Colon (tissue), 2 donors: ENCODE data around the gene ATAD2B.
"Not testable (repeated sequence)": the region's sequence is repeated elsewhere in the genome, so short reads cannot be mapped to it uniquely, and the experiment has no call there.

Source experiments
- FAIRE-seq: peaks from 2 replicates; lab custom pipeline; 2012; peaks lifted over from hg19 to GRCh38; lab: Jason Lieb, UNC
- donor health status: control.
- donor health status: control.

The ATAD2B gene

DNA sequence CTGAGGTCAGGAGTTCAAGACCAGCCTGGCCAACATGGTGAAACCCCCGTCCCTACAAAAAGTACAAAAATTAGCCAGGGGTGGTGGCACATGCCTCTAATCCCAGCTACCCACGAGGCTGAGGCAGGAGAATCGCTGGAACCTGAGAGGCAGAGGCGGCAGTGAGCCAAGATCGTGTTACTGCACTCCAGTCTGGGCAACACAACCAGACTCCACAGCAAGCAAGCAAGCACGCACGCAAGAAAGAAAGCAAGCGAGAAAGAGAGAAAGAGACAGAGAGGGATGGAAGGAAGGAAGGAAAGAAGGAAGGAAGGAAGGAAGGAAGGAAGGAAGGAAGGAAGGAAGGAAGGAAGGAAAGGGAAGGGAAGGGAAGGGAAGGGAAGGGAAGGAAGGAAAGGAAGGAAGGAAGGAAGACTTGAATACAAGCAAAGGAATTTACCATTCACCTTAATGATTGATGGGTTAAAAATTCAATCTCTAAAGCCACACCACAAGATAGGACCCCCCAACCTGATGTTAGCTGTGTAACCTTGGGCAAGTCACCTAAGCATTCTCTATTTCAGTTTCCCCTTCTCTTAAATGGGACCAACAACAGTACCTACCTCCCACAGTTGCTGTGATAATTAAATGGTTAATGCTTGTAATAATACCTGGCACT lies 181.7 kb downstream of the ATAD2B start:
- no peak for FAIRE-seq

DNA sequence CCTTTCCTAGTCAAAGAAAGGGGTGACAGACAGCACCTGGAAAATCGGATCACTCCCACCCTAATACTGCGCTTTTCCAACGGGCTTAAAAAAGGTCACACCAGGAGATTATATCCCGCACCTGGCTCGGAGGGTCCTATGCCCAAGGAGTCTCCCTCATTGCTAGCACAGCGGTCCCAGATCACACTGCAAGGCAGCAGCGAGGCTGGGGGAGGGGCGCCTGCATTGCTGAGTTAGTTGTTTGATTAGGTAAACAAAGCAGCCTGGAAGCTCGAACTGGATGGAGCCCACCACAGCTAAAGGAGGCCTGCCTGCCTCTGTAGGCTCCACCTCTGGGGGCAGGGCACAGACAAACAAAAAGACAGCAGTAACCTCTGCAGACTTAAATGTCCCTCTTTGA lies 190.1 kb downstream of the ATAD2B start:
- not testable (repeated sequence) for FAIRE-seq

DNA sequence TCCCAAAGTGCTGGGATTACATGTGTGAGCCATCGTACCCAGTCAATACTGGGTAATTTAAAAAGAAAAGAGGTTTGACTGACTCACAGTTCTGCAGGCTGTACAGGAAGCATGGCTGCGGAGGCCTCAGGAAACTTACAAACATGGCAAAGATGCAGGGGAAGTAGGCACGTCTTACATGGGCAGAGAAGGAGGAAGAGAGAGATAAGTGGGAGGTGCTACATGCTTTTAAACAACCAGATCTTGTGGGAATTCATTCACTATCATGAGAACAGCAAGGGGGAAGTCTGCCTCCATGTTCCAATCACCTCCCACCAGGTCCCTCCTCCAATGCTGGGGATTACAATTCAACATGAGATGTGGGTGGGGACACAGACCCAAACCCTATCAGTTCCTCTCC lies 192.5 kb downstream of the ATAD2B start:
- no peak for FAIRE-seq

DNA sequence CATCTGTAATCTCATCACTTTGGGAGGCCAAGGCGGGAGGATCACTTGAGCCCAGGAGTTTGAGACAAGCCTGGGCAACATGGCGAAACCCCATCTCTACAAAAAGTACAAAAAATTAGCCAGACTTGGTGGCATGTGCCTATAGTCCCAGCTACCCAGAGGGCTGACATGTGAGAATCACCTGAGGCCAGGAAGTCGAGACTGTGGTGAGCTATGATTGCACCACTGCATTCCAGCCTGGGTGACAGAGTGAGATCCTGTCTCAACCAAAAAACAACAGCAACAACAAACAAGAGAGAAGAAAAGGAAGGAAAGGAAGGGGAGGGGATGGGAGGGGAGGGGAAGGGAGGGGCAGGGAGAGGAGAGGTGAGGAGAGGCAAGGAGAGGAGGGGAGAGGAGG lies 203.9 kb downstream of the ATAD2B start:
- FAIRE-seq = not testable (repeated sequence)

DNA sequence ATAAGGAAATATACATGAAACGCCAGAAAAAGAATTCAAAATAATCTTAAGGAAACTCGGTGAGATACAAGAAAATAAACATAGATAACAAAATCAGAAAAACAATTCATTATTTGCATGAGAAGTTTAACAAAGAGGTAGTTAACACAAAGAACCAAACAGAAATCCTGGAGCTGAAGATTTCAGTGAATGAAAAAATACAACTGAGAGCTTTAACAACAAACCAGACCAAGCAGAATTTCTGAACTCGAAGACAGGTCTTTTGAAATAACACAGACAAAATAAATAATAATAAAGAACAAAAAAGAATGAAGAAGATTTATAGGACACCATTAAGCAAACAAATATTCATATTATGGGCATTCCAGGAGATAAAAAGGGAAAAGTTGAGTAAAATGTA lies 204.7 kb downstream of the ATAD2B start:
- no peak for FAIRE-seq

DNA sequence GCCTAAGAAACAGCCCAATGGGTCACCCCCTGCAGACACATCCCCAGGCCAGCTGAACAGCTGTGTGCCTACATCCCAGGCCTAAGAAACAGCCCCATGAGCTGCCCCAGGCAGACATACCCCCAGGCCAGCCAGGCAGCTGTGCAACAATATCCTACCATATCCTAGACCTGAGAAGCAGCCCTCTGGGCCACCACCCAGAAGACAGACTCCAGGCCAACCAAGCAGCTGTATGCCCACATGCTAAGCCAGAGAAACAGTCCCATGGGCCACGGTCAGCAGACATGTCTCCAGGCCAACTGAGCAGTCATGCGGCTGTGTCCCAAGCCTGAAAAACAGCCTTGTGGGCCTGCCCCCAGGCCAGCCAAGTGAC lies 205.5 kb downstream of the ATAD2B start:
- no peak for FAIRE-seq

DNA sequence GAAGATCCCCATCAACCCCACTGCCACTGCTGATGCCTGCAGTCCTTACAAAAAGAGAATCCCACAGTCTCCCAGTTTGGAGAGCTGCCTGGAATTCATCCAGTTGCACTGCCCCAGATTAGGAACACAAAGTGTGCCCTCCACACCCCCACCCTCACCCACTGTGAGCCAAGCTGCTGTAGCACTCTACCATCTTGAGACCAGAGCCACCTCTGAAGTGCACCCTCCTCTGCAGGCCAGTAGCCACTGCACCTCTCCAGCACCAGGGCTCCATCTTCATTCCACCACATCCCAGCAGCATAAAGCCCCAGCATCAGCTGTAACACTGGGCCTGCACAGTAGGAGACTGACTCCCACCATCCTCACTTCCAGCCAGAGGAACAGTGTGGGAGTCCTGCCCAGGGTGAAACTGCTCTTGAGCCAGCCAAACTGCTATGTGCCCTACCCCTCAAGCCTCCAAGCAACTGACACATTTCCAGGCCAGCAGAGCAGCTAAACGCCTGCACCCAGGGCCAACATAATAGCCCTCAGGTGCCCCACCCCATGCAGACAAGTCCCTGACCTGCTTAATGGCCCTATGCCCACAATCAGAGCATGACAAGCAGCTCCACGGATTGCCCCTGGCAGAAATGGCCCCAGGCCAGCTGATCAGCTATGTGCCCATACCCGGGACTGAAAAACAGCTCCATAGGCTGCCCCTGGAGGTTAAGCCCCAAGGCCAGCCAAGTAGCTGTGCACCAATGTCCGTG lies 206.0 kb downstream of the ATAD2B start:
- FAIRE-seq = no peak

DNA sequence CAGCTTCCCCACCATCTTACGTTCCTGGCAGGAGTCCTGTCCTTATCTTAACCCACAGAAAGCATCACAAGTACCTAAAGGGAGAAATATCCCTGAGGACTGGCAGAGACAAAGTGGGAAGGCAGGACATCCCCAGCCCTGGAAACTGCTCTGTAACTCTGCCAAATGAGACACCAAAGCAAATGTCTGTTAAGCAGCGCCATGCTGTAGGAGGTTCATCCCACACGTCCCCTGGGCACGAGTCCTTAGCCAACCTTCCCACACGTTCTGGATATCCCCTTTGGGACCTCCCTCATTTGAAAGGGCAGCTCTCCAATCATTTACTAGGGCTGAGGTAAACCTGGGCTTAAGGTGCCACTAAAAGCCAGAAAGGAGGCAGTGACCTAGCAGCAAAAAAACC lies 207.2 kb downstream of the ATAD2B start:
- no peak for FAIRE-seq

DNA sequence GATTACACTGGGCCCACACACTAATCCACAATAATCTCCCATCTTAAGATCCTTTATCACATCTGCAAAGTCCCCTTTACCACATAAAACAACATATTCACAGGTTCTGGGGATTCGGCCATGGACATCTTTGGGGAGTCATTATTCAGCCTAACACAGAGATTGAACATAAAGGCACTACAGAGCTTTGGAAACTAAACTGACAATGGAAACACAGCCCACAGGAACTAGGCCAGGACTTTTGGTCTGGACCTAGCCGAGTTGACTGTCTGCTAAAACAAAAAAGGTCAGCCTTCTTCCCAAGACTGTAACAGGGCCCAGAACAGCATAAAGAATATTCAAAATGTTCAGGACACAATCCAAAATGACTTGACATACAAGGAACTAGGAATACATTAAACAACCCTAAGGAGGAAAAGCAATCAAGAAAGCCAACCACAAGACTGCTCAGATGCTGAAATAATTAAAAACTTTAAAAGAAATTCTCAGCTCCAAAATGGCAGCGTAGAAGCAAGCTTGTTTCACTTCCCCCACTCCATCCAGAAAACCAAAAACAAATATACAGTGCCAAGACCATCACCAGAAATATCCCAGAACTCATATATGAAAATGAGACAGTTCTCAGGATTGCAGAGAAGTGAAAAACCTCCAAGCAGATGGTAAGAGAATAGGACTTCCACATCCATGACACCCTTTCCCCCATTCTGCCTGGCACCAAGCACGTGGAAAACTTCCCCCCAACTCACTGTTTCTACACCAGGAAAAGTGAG lies 207.8 kb downstream of the ATAD2B start:
- FAIRE-seq = no peak

DNA sequence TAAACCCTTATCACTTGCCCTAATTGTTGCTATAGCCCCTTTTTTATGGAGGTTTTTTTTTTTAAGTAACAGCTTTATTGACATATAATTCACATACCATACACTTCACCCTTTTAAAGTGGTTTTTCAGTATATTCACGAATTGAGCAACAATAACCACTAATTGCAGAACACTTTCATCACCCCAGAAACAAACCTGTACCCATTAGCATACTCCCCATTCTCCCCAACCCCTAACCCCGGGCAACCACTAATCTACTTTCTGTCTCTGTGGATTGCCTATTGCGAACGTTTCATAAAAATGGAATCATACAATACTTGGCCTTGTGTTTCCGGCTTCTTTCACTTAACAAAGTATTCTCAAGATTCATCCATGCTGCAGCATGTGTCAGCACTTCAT lies 213.6 kb downstream of the ATAD2B start:
- no peak for FAIRE-seq

DNA sequence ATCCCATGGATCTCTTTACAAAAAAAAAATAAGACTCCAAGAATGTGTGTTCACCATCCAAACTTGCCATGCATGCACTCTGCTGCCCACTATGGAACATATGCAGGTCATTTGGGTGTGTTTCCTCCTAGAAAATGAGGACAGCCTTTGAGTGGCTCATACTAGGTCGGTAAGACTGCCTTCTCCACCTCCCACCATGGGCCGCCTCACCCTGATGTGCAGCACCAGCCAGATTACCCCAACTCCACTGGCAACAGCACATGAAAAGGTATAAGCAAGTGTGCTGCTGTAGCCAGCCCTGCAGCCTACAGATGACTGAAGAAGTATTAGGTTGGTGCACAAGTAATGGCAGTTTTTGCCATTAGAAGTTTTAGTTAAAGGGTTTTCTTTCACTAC lies 214.2 kb downstream of the ATAD2B start:
- no peak for FAIRE-seq

DNA sequence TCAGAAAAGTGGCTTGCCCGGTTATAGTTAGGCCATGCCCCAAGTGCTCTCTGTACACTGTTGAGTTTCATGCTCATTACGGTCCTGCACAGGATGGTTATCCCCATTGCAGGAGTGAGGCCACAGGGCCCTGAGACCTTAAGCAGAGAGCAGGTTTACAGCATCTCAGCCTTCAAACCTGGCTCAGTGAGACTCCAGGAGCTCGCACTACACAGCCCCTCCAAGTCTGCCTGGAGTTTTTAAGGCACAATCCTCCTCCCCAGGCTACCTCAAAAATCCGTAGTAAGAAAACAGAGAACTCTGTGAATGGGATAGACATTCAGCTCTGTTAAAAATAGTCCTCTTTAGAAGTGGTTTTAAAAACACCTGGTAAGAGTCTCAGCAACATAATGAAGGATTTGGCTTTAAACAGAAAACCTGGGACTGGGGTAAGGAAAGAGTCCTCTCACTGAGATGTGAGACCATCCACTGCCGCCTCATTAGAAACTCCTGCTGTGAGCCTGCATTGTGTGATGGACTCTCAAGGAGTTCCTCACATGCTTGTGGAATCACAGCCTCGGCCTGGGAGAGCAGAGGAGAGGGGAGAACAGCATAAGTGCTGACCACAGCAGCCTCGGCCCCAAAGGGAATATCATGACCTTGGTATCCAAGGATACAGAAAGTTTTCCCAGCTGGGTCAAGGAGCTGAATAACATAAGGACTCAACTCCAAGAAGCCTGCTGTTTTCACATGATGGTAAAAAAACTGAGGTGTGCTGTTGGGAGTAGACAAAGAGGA lies 214.8 kb downstream of the ATAD2B start:
- no peak for FAIRE-seq

DNA sequence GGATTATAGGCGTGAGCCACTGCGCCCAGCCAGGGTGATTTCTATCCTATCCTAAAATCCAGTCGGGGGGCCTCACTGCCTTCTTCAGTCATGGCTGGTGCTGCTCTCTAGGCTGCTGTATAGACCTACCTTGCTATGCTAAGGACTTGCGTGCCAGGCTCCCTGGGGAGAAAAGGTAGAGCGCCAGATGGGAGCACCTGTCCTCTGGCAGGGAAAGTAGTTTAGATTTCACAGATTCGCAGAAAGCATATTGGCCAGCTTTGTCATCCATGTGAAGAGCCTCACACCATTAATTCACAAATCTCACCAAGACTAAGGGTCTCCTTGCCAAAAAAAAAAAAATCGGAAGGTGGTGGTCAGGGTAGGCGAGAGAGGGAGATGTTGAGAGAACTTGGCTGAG lies 217.6 kb downstream of the ATAD2B start:
- FAIRE-seq = no peak

DNA sequence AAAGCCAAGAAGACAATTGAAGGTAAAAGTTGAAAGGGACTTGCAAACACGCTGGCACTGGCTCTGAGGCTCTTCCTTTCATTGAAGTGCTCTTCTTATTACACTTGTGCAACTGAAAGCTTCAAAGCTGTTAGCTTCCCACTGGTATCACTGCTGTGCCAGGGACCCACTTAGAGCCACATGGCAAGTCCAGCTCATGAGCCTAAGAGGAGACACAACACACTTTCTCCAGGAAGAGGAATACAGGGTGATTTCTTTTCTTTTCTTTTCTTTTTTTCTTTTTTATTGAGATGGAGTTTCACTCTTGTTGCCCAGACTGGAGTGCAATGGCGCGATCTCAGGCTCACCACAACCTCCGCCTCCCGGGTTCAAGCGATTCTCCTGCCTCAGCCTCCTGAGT lies 218.2 kb downstream of the ATAD2B start:
- no peak for FAIRE-seq

DNA sequence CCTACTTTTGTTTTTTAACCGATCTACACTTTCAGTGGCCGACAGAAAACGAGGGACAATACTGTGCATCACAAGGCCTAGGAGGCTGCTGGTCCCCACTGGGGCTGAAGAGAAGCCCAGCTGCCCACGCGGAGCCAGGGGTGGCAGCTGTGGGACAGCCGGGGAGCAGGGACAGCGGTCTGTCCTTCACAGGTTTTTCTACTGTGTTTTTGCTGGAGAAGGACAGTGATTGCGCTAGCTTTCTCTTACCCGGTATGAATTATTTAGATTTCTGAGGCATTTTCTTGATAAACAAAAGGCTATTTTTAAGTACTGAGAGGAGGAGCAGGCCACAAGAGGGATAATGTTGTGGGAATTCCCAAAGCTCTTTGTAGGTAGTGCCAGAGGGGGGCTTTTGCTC lies 219.8 kb downstream of the ATAD2B start:
- no peak for FAIRE-seq

DNA sequence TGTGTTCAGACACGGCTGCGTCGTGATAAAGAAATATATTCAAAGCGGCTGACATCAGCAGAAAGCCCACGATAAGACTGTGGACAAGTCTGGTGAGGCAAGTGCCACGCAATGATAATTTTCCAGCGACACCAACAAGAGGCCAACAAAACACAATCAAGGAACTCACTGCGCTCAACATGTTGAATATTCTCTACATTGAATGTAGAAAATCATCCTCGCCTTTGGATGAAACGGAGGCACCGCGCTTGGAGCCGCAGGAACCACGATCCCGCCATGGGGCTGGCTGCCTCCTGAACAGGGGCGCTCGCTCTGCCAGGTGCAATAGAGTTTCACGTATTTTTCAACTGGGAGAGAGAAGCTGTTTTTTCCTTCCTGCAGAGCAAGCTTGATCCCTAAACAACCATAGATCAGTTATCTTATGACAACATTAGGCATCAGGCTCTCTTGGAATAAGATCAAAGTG lies 220.3 kb downstream of the ATAD2B start:
- FAIRE-seq = no peak

DNA sequence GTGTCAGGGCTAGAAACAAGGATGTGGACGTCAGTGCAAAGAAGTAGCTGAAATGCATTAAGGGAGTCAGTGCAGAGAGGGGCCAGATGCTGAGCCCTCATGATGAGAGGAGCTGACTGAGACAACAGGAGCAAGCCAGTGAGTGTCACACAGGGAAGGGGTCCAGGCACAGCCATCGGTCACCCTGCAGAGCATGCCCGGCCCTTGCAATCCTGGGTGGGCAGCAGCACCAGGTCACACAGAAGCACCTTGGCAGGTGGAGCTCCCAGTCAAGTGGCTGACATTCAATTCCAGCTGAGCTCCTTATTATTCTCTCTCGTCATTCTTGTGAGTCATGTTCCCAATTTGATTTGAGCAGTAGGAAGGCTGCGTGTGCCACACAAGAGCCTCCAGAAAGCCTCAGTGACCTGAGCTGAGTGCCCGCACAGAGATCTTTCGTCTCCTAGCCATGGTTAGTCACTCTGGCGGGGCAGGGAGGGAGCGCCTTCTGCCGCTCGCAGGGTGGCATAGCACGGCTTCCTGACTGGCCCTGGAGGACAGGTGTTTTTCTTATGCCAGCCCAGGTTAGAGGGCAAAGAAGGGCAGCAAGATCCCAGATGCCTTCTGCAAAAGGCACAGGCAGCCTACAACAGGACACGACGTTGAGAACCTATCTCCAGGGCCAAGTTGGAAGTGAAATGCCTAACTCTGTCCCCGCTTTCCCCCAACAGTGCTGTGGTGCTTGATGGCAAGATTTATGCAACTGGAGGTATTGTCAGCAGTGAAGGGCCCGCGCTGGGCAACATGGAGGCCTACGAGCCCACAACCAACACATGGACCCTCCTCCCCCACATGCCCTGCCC lies 220.9 kb downstream of the ATAD2B start:
- no peak for FAIRE-seq

DNA sequence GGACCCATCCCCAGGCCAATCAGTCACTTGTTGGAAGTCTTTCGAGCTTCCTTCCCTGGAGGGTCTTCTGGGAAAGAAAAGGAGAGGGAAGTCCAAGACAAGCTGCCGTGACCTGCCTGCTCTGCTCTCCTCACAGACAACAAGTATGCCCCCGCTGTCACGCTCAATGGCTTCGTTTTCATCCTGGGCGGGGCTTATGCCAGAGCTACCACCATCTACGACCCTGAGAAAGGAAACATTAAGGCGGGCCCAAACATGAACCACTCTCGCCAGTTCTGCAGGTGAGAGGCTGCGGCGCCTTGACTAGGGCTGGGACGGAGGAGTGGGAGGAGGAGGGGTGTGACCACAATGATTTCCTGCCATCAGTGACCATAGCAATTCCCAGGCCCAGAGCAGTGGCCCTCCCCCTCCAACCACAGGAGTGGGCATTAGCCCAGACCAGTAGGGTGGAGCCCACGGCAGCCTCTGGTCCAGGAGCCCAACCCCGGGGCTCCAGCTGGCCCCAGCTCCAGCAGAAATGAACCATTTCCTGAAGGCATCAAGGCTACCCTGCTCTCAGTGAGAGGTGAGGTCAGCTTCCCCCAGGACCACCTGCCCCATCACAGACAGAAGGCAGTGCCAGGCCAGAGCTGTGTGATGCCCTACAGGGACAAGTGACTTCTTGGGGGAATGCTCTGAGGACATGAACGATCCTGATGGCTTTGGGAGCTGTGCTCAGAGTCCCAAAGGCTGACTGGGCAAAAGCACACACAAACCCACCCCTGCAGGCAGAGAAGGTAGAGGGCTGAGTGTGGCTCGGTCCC lies 223.1 kb downstream of the ATAD2B start:
- FAIRE-seq = no peak

DNA sequence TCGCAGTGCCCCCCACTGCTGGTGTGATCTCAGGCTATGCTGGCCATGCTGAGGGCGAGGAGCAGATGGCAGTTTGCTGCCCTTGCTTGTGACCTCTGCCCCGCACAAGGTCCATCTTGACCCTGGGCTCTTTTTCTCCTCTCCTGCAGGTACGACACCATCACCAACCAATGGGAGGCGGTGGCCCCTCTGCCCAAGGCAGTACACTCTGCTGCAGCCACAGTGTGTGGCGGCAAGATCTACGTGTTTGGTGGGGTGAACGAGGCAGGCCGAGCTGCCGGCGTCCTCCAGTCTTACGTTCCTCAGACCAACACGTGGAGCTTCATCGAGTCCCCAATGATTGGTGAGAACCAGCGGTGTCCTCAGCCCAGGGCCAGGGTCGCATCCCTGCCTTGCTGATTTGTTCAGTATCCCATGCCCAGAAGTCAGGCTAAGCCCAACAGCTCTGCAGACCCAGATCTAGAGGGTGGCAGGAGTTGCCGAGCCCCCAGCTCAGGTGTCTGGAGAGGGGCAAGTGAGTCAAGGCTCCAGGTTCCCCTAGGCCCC lies 223.8 kb downstream of the ATAD2B start:
- no peak for FAIRE-seq

DNA sequence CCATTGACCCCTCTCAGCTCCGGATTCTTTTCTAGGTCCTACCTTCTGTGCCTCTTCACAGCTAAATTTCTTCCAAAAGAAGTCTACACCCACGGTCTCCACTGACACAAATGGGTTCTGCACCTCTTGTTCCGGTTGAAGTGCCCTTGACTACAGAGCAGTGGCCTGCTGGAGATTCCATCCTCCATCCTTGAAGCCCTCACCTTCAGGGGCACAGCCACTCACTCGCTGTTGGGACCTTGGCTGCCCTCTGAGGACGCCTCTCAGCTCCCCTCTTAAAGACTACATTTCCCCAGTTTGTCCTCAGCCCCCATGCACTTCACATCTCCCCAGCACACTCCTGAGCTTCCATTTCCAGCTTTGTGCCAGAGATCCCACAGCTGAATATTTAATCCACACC lies 226.3 kb downstream of the ATAD2B start:
- no peak for FAIRE-seq
